CD8-positive, alpha-beta memory T cell (primary cell): Measurements from ENCODE around the gene RPLP2. TPM values are rescaled to one million over a fixed set of nuclear protein-coding genes. Genes with fewer than 3 reads are reported as not detected.

ENCODE experiments used
- CTCF ChIA-PET: fragments of 350-600 bp; sonication (Branson Sonifier 250); formaldehyde crosslinking; loops from one replicate; lab custom pipeline; 2021; ENCODE audit warnings: antibody characterized with exemption; lab: Charles Lee
- POLR2A ChIA-PET: fragments of 350-600 bp; sonication (Branson Sonifier 250); formaldehyde crosslinking; loops from one replicate; lab custom pipeline; 2021; ENCODE audit warnings: antibody characterized with exemption; lab: Charles Lee
- DNase-seq, 5 donors: peaks; one replicate each; pipeline versions ENCODE4 v3.0.0 to v3.0.0-alpha.2; 2020 to 2022; ENCODE audit warnings: mixed read lengths in 1 of 5
- H3K27ac ChIP-seq: one replicate; pipeline ENCODE4 v1.7.0; 2013; ENCODE audit warnings: low read depth, mild to moderate bottlenecking, low read length, moderate library complexity
- H3K27me3 ChIP-seq: 2 replicates; pipeline ENCODE4 v1.7.0; 2013; ENCODE audit warnings: low read length, mild to moderate bottlenecking; ENCODE audit not compliant: insufficient read depth, poor library complexity, severe bottlenecking
- H3K36me3 ChIP-seq: 2 replicates; pipeline ENCODE4 v1.7.0; 2013; ENCODE audit warnings: mild to moderate bottlenecking, low read length, moderate library complexity; ENCODE audit not compliant: insufficient read depth
- H3K4me1 ChIP-seq: 2 replicates; pipeline ENCODE4 v1.7.0; 2013; ENCODE audit warnings: mild to moderate bottlenecking, low read length, moderate library complexity; ENCODE audit not compliant: insufficient read depth
- H3K4me3 ChIP-seq: 2 replicates; pipeline ENCODE4 v1.7.0; 2013; ENCODE audit warnings: mild to moderate bottlenecking, low read length
- H3K9me3 ChIP-seq: 2 replicates; pipeline ENCODE4 v1.7.0; 2013; ENCODE audit warnings: mild to moderate bottlenecking, low read length
- H3K27ac Mint-ChIP-seq, 8 donors: one replicate each; pipeline ENCODE4 v1.8.0; 2020 to 2021; ENCODE audit warnings: mixed read lengths in 8 of 8, mild to moderate bottlenecking in 6 of 8, inconsistent platforms in 3 of 8, moderate library complexity in 3 of 8
- H3K27me3 Mint-ChIP-seq, 2 donors: one replicate each; pipeline ENCODE4 v1.8.0; 2020 to 2021; ENCODE audit warnings: mixed read lengths in 2 of 2, mild to moderate bottlenecking in 1 of 2, moderate library complexity in 1 of 2
- H3K36me3 Mint-ChIP-seq, 3 donors: one replicate each; pipeline ENCODE4 v1.8.0; 2020 to 2021; ENCODE audit warnings: mixed read lengths in 3 of 3, inconsistent platforms in 1 of 3, mild to moderate bottlenecking in 1 of 3
- H3K4me1 Mint-ChIP-seq, 3 donors: one replicate each; pipeline ENCODE4 v1.8.0; 2020 to 2021; ENCODE audit warnings: mixed read lengths in 3 of 3, inconsistent platforms in 1 of 3, mild to moderate bottlenecking in 1 of 3
- H3K4me3 Mint-ChIP-seq, 7 donors: one replicate each; pipeline ENCODE4 v1.8.0; 2020 to 2021; ENCODE audit warnings: mixed read lengths in 7 of 7, mild to moderate bottlenecking in 6 of 7, moderate library complexity in 4 of 7, inconsistent platforms in 2 of 7
- H3K9me3 Mint-ChIP-seq, 5 donors: one replicate each; pipeline ENCODE4 v1.8.0; 2020 to 2022; ENCODE audit warnings: mixed read lengths in 5 of 5, mild to moderate bottlenecking in 3 of 5, moderate library complexity in 2 of 5, inconsistent platforms in 1 of 5
- polyA plus RNA-seq: library from polyadenylated mRNA; unstranded; fragments of 300-500 nt; fragmentation: Illumina TruSeq; gene quantifications from one replicate; pipeline ENCODE4 v1.2.3, GENCODE V29; 2021
- total RNA-seq, 2 experiments: library from RNA; stranded (reverse); gene quantifications; one replicate each; pipeline ENCODE4 v1.2.3, GENCODE V29; 2021

Gene RPLP2
- total and polyA plus RNA-seq, 3 experiments from 2014 or later, result 2,769 to 3,158 (median 2,922) TPM

DNA sequence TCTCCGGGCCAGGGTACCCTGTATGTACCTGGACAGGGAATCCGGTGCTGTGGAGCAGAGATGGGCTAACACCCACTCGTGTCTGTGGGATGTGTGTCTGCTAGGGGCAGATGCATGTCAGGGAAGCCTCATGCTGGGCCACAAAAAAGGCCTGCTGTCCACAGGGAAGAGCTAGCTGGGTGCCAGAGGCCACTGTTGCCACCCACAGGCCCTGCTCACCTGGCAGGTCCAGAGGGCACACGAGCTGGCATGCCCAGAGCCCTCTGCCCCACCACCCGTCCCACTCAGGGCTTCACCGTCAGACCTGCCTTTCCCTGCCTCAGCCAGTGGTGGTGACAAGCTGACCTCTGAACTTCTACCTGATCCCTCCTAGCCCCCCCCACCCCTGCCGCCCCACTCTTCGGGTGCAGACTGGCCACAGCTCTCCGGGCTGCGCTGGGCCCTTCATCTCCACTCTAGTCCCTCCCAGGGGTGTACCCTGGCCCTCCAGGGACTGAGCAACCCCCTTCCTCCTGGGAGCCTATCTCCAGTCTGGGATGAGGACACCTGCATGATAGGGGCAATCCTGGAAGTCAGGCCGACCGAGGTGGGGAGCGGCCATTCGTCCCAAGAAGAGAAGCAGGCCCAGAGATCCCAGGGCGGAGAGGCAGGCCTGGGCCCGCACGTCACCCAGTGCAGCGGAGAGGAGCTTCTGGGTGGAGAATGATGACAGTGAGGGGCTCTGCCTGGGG, 13.0 kb upstream of the RPLP2 start:
- H3K27me3 ChIP-seq, result no peaks in the 10 kb centered on the region
- Mint-ChIP-seq H3K27me3 (no peaks in the 10 kb centered on the region), H3K36me3 (peaks cover 0 to 18% (median 0%) of the 10 kb centered on the region in 3 donors), H3K4me3 (peak overlapping the region; percentile 91 to 94 (median 92)), H3K9me3 (no peaks in the 10 kb centered on the region), H3K4me1 (peaks cover 12 to 26% (median 14%) of the 10 kb centered on the region in 3 donors), H3K27ac (peak overlapping the region; percentile 90 to 98 (median 95))
- H3K27ac ChIP-seq, result peak overlapping the region; percentile 86
- H3K4me3 ChIP-seq, result peak overlapping the region; percentile 92
- H3K9me3 ChIP-seq, result no peaks in the 10 kb centered on the region
- ChIA-PET POLR2A (interaction anchor here (0.6 to 2.5 kb wide), 6 partner anchors 12 to 283 kb away, joined by 3 to 8 read pairs (median 5); partner anchors contain the start of genes PNPLA2, RPLP2 and TALDO1), CTCF (interaction anchor here (0.8 to 1.3 kb wide), 3 partner anchors 15 to 242 kb away, joined by 3 read pairs; no protein-coding TSS in a partner anchor)
- H3K4me1 ChIP-seq, result peaks cover 25% of the 10 kb centered on the region
- no peak for DNase-seq
- peaks cover 4% of the 10 kb centered on the region for H3K36me3 ChIP-seq

DNA sequence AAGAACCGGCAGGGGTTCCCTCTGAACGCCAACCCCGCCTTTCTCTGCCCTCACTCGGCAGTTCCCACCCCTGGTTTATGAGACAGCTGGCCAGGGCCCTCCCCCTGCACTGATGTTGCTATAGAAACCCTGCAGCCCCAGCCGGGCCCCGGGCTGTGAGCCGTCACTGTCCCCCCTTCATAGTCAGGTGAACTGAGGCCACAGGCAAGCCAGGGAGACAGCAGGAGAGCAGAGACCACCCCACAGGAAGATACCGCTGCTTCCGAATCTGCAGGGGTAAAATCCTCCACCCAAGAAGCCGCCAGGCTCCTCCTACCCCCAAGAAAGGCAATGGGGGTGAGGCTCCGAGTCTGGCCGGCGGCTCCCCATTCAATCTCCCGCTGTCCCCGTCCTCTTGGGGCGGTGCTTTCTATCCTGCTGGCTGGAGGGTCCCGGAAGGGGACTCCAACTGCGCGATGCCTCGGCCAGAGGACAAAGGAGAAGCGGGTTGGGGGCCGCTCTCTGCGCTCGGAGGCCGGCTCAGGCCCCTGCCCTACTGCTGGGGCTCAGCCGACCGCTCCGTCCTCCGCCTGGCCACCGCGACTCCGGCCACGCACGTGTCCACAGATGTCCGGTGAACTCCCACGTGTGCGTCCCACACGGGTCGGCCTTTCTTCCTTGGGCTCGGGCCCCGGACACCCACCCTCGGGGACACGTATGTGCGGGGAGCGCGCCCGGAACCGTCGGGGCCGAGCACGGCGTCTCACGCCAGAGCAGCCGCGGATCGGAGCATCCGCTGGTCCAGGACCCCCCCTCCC, 12.3 kb upstream of the RPLP2 start:
- H3K27ac ChIP-seq, result peak overlapping the region; percentile 86
- H3K9me3 ChIP-seq, result no peaks in the 10 kb centered on the region
- no peaks in the 10 kb centered on the region for H3K27me3 ChIP-seq
- ChIA-PET POLR2A (interaction anchor here (0.6 to 2.5 kb wide), 5 partner anchors 11 to 284 kb away, joined by 3 to 8 read pairs (median 6); partner anchors contain the start of genes PNPLA2, RPLP2 and TALDO1), CTCF (interaction anchor here (1.3 kb wide), 1 partner anchor 71 kb away, joined by 3 read pairs; no protein-coding TSS in a partner anchor)
- peak overlapping the region; percentile 91 to 94 (median 92) for H3K4me3 Mint-ChIP-seq
- peaks cover 0 to 14% (median 0%) of the 10 kb centered on the region in 3 donors for H3K36me3 Mint-ChIP-seq
- peaks cover 25% of the 10 kb centered on the region for H3K4me1 ChIP-seq
- H3K36me3 ChIP-seq, result peaks cover 4% of the 10 kb centered on the region
- peaks cover 12 to 26% (median 14%) of the 10 kb centered on the region in 3 donors for H3K4me1 Mint-ChIP-seq
- H3K27ac Mint-ChIP-seq, result peak overlapping the region; percentile 87 to 98 (median 95)
- H3K9me3 Mint-ChIP-seq, result no peaks in the 10 kb centered on the region
- H3K4me3 ChIP-seq, result peak overlapping the region; percentile 92
- H3K27me3 Mint-ChIP-seq, result no peaks in the 10 kb centered on the region
- DNase-seq, result peak; percentile 77 to 93 (median 81)

DNA sequence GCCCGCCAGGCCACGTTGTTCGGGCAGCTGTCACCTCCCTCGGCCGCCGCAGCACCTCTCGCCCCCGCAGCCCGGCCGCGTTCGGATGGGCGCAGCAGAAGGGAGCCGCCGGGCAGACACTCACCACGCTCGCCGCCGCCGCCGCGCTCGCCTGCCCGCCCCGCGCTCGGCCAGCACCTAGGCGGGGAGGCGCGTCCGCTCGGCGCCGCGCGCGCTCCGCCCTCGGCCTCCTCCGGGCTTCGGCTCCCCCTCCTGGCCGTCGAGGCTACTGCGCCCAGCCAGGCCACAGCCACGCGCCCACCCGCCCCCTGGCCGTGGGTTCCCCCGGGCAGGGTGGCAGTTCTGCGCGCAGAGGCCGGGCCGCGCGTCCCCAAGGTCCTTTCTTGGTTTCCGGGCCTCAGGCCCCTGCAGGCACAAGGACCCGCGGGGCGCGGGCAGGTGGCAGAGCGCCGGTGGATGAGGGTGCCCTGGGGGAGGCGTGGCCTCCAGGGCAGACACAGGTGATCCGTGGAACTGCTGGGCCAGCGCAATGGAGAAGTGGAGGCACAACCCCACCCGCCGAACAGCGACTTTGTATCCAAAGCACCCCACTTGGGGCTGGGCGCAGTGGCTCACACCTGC, 11.6 kb upstream of the RPLP2 start, which contains the start of gene SLC25A22:
TSS of gene SLC25A22 (minus strand) at position 189 of the 621 bp plus-strand sequence. CDS start 3,275 bp downstream, outside the sequence.
- Mint-ChIP-seq H3K9me3 (no peaks in the 10 kb centered on the region), H3K36me3 (peaks cover 0 to 13% (median 0%) of the 10 kb centered on the region in 3 donors), H3K27me3 (no peaks in the 10 kb centered on the region), H3K4me3 (peak within 1 kb of the TSS; percentile 91 to 94 (median 92)), H3K27ac (peak within 1 kb of the TSS; percentile 87 to 98 (median 95)), H3K4me1 (peaks cover 12 to 26% (median 14%) of the 10 kb centered on the region in 3 donors)
- Histone ChIP-seq H3K36me3 (peaks cover 4% of the 10 kb centered on the region), H3K4me1 (peaks cover 25% of the 10 kb centered on the region), H3K4me3 (peak within 1 kb of the TSS; percentile 92), H3K27me3 (no peaks in the 10 kb centered on the region), H3K27ac (peak within 1 kb of the TSS; percentile 86), H3K9me3 (no peaks in the 10 kb centered on the region)
- peak; percentile 76 to 88 (median 82) for DNase-seq
- ChIA-PET CTCF (interaction anchor here (0.7 to 1.3 kb wide), 4 partner anchors 21 to 102 kb away, joined by 3 to 4 read pairs (median 4); partner anchors contain the start of genes PNPLA2 and TMEM80), POLR2A (interaction anchor here (0.7 to 1.5 kb wide), 3 partner anchors 21 to 218 kb away, joined by 3 to 6 read pairs (median 4); partner anchors contain the start of genes PNPLA2 and TALDO1)

DNA sequence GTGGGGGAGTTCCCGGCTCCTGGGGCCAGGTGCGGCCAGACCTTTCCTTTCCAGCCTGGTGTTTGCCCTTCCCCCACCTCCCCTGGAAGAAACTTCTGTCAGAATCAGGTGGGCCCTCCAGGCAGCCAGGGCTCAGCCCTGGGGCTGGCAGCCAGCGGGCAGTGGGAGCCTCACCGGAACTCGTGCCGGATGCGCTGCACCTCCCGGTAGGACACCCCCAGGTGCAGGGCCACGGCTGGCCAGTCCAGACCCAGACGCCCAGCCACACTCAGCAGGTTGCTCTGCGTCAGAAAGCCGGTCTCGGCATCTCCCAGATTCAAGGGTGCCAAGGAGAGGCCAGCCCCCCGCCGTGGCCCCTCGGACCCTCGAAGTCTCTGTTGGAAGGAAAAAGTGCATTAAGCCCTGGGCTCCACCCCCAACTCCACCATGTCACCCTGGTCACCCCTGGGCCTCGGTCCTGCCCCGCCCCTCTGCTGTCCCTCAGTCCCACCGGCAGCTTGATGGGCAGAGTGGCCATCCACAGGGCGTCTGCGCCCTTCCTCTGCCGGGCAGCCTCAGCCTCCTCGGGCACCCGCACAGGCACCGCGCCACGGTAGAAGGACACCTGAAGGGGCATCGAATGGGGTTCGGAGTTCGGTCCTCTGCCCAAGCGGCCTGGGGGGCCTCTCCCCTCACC, 10.0 kb upstream of the RPLP2 start:
- POLR2A ChIA-PET, result interaction anchor here (1.3 kb wide), 2 partner anchors 19 kb away, joined by 3 to 6 read pairs; partner anchors contain the start of gene PNPLA2
- Histone ChIP-seq H3K27me3 (no peaks in the 10 kb centered on the region), H3K9me3 (no peaks in the 10 kb centered on the region), H3K4me1 (peaks cover 34% of the 10 kb centered on the region), H3K36me3 (no peaks in the 10 kb centered on the region), H3K4me3 (no peak overlapping the region), H3K27ac (no peak overlapping the region)
- H3K4me1 Mint-ChIP-seq, result peaks cover 12 to 28% (median 14%) of the 10 kb centered on the region in 3 donors
- DNase-seq, result no peak
- no peaks in the 10 kb centered on the region for H3K27me3 Mint-ChIP-seq
- H3K9me3 Mint-ChIP-seq, result no peaks in the 10 kb centered on the region
- CTCF ChIA-PET, result interaction anchor here (1.2 to 1.3 kb wide), 2 partner anchors 19 to 24 kb away, joined by 3 to 4 read pairs; partner anchors contain the start of gene PNPLA2
- peaks cover 0 to 4% (median 0%) of the 10 kb centered on the region in 3 donors for H3K36me3 Mint-ChIP-seq
- H3K4me3 Mint-ChIP-seq, result peak overlapping the region in 2 of 7 donors; percentile 66 to 74
- peak overlapping the region in 1 of 8 donors; percentile 56 for H3K27ac Mint-ChIP-seq

DNA sequence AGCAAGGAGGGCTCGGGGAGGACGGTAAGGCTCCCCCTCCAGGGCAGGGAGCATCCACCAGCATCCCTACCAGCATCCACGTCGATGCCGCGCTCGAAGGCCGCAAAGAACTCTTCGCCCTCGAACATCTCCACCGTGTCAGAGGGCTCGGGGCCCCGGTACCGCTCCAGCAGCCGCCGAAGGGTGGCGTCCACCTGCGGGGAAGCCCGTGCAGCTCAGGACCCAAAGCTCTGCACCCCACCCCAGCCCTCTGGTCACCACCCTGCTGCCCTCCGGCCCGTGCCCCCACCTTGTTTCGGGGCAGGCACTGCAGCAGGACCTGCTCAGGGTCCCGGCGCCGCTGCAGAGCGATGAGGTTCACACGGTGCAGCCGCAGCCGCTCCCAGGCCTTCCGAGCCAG, 9.3 kb upstream of the RPLP2 start:
- Histone ChIP-seq H3K27me3 (no peaks in the 10 kb centered on the region), H3K27ac (no peak overlapping the region), H3K4me3 (no peak overlapping the region), H3K4me1 (peaks cover 27% of the 10 kb centered on the region), H3K36me3 (no peaks in the 10 kb centered on the region), H3K9me3 (no peaks in the 10 kb centered on the region)
- H3K4me1 Mint-ChIP-seq, result peaks cover 13 to 30% (median 14%) of the 10 kb centered on the region in 3 donors
- H3K36me3 Mint-ChIP-seq, result peaks cover 0 to 4% (median 0%) of the 10 kb centered on the region in 3 donors
- CTCF ChIA-PET, result interaction anchor here (1.3 to 1.4 kb wide), 2 partner anchors 19 to 53 kb away, joined by 4 read pairs; partner anchors contain the start of genes PNPLA2 and TALDO1
- H3K9me3 Mint-ChIP-seq, result no peaks in the 10 kb centered on the region
- POLR2A ChIA-PET, result interaction anchor here (1.3 kb wide), 1 partner anchor 18 kb away, joined by 3 read pairs; the partner anchor contains the start of gene PNPLA2
- H3K27me3 Mint-ChIP-seq, result no peaks in the 10 kb centered on the region
- peak overlapping the region in 1 of 8 donors; percentile 56 for H3K27ac Mint-ChIP-seq
- no peak for DNase-seq
- H3K4me3 Mint-ChIP-seq, result peak overlapping the region in 1 of 7 donors; percentile 74

DNA sequence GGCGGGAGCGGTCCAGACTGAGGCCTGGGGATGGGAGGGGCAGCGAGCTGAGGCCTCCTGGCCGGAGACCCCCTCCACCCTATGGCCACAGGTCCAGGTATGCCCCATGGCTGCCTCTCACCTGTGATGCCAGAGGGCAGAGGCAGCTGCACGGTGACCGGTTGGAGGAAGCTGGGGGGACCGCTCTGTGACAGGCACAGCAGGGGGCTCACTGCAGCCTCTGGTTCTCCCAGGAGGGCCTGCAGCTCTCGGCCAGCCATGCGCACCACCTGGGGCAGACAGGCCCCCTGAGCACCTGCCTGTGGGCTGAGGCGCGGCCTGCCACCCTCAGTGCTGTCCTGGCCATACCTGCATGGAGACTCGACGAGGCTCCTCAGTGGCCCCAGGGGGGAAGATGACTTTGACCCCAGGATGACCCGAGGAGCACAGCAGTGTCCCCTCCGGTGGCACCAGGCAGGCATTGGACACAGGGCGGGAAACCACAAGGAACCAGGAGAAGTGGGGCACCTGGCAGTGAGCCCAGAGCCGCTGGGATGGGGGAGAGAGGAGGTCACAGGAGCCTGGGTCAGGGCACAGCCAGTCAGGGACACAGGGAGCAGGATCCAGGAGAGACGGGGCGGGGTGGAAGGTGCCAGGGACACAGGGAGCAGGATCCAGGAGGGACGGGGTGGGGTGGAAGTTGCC, 8.5 kb upstream of the RPLP2 start:
- Histone ChIP-seq H3K4me3 (no peak overlapping the region), H3K9me3 (no peaks in the 10 kb centered on the region), H3K36me3 (no peaks in the 10 kb centered on the region), H3K4me1 (peaks cover 22% of the 10 kb centered on the region), H3K27ac (no peak overlapping the region), H3K27me3 (no peaks in the 10 kb centered on the region)
- Mint-ChIP-seq H3K4me1 (peaks cover 9 to 27% (median 11%) of the 10 kb centered on the region in 3 donors), H3K36me3 (peaks cover 0 to 2% (median 0%) of the 10 kb centered on the region in 3 donors), H3K27me3 (no peaks in the 10 kb centered on the region), H3K4me3 (peak overlapping the region in 2 of 7 donors; percentile 11 to 68), H3K9me3 (no peaks in the 10 kb centered on the region), H3K27ac (peak overlapping the region in 1 of 8 donors; percentile 23)
- CTCF ChIA-PET, result interaction anchor here (0.7 to 1.4 kb wide), 3 partner anchors 18 to 54 kb away, joined by 3 to 4 read pairs (median 4); partner anchors contain the start of genes PNPLA2 and TALDO1
- no peak for DNase-seq
- POLR2A ChIA-PET, result interaction anchor here (1.3 kb wide), 1 partner anchor 18 kb away, joined by 3 read pairs; the partner anchor contains the start of gene PNPLA2
